CD4-positive, alpha-beta T cell (primary cell): Measurements from ENCODE around the gene COX7A2. TPM values are rescaled to one million over a fixed set of nuclear protein-coding genes. Genes with fewer than 3 reads are reported as not detected.

Experiments
- ATAC-seq: fragments of 200-7000 bp; cut with Tn5 transposase; one replicate; pipeline ENCODE4 v1.10.0; 2022; ENCODE audit warnings: mild to moderate bottlenecking; ENCODE audit not compliant: poor library complexity
- CTCF ChIA-PET: fragments of 350-600 bp; sonication (Branson Sonifier 250); formaldehyde crosslinking; loops from one replicate; lab custom pipeline; 2021; ENCODE audit warnings: antibody characterized with exemption, inconsistent platforms; lab: Charles Lee
- POLR2A ChIA-PET: fragments of 350-600 bp; sonication (Branson Sonifier 250); formaldehyde crosslinking; loops from one replicate; lab custom pipeline; 2021; ENCODE audit warnings: antibody characterized with exemption, inconsistent platforms; lab: Charles Lee
- DNase-seq, 14 experiments: peaks; one replicate each; pipeline ENCODE4 v3.0.0-alpha.2; 2013 to 2020; ENCODE audit warnings: mixed read lengths in 2 of 14
- H3K27ac ChIP-seq, 2 donors: one replicate each; pipeline versions ENCODE4 v1.5.1 to v1.7.0; 2013; ENCODE audit warnings: low read length in 2 of 2, low read depth in 1 of 2, mild to moderate bottlenecking in 1 of 2
- H3K27me3 ChIP-seq, 2 experiments: 1 replicate in 1 of 2; 2 replicates in 1 of 2; pipeline versions ENCODE4 v1.6.1 to v1.7.0; 2013; ENCODE audit warnings: low read length in 2 of 2, control low read depth in 1 of 2, mild to moderate bottlenecking in 1 of 2, moderate library complexity in 1 of 2; ENCODE audit not compliant: insufficient read depth in 2 of 2, control insufficient read depth in 1 of 2
- H3K36me3 ChIP-seq: one replicate; pipeline ENCODE4 v1.6.1; 2013; ENCODE audit warnings: low read length, control low read depth; ENCODE audit not compliant: insufficient read depth
- H3K4me1 ChIP-seq: one replicate; pipeline ENCODE4 v1.6.1; 2013; ENCODE audit warnings: low read length, control low read depth; ENCODE audit not compliant: insufficient read depth
- H3K4me3 ChIP-seq: one replicate; pipeline ENCODE4 v1.5.1; 2013; ENCODE audit warnings: mild to moderate bottlenecking, low read length, moderate library complexity
- H3K9me3 ChIP-seq, 2 experiments: 1 replicate in 1 of 2; 2 replicates in 1 of 2; pipeline versions ENCODE4 v1.6.1 to v1.7.0; 2013; ENCODE audit warnings: low read length in 2 of 2, mild to moderate bottlenecking in 2 of 2, control low read depth in 1 of 2, moderate library complexity in 1 of 2; ENCODE audit not compliant: control insufficient read depth in 1 of 2, insufficient read depth in 1 of 2
- H3K27ac Mint-ChIP-seq: one replicate; pipeline ENCODE4 v1.8.0; 2020; ENCODE audit warnings: mixed read lengths
- H3K27me3 Mint-ChIP-seq: one replicate; pipeline ENCODE4 v1.8.0; 2021; ENCODE audit warnings: mixed read lengths
- H3K36me3 Mint-ChIP-seq: one replicate; pipeline ENCODE4 v1.8.0; 2021; ENCODE audit warnings: low read depth, mixed read lengths
- H3K4me1 Mint-ChIP-seq: one replicate; pipeline ENCODE4 v1.8.0; 2021; ENCODE audit warnings: low read depth, mixed read lengths
- H3K4me3 Mint-ChIP-seq: one replicate; pipeline ENCODE4 v1.8.0; 2020; ENCODE audit warnings: mild to moderate bottlenecking, mixed read lengths
- H3K9me3 Mint-ChIP-seq: one replicate; pipeline ENCODE4 v1.8.0; 2020; ENCODE audit warnings: mixed read lengths
- CTCF ChIP-seq: fragments of 200-600 bp; IDR thresholded peaks from one replicate; pipeline ENCODE4 v1.8.0; 2022; ENCODE audit warnings: antibody characterized with exemption, mild to moderate bottlenecking
- intact Hi-C, 2 experiments: fragments of 100-400 bp; cut with DNase I in 1 of 2; cut with micrococcal nuclease in 1 of 2; formaldehyde crosslinking; loops; one replicate each; pipeline versions ENCODE4 v1.15.1 to v1.9.0; 2023 to 2025; cut with DNase I, micrococcal nuclease
- total RNA-seq, 174 experiments: library from RNA in 2 of 174; stranded (reverse) in 2 of 174; gene quantifications; one replicate each; pipeline ENCODE4 v1.2.3 and lab custom pipeline; 2021 to 2026

COX7A2 gene
- total RNA-seq, 2 experiments from 2014 or later = 189 to 195 TPM

GRCh38 chr6:75278474-75279077 lies 35.0 kb upstream of the COX7A2 start:
- DNase-seq (no peak), ATAC-seq (no peak)
- no peaks in the 10 kb centered on the region for H3K27me3 ChIP-seq
- no peak for TF ChIP-seq CTCF
- H3K27me3 Mint-ChIP-seq = no peaks in the 10 kb centered on the region
- peaks cover 29% of the 10 kb centered on the region for H3K36me3 Mint-ChIP-seq
- H3K27ac Mint-ChIP-seq = peak overlapping the region; percentile 9
- peak overlapping the region; percentile 1 for H3K4me3 Mint-ChIP-seq
- no peaks in the 10 kb centered on the region for H3K9me3 ChIP-seq
- H3K4me1 Mint-ChIP-seq = peaks cover 74% of the 10 kb centered on the region
- H3K36me3 ChIP-seq = peaks cover 9% of the 10 kb centered on the region
- H3K27ac ChIP-seq = no peak overlapping the region
- no peaks in the 10 kb centered on the region for H3K9me3 Mint-ChIP-seq
- ChIA-PET POLR2A (interaction anchor here (1.2 to 2.1 kb wide), 2 partner anchors 11 to 35 kb away, joined by 5 to 7 read pairs; partner anchors contain the start of gene COX7A2), CTCF (interaction anchor here (0.8 to 1.7 kb wide), 5 partner anchors 11 to 38 kb away, joined by 3 to 5 read pairs (median 4); no protein-coding TSS in a partner anchor)
- peaks cover 13% of the 10 kb centered on the region for H3K4me1 ChIP-seq
- H3K4me3 ChIP-seq = no peak overlapping the region
- intact Hi-C loops = no loop called here

GRCh38 chr6:75275067-75275466 lies 31.5 kb upstream of the COX7A2 start:
- Mint-ChIP-seq H3K4me1 (peaks cover 83% of the 10 kb centered on the region), H3K27me3 (no peaks in the 10 kb centered on the region), H3K36me3 (peaks cover 51% of the 10 kb centered on the region), H3K27ac (peak overlapping the region; percentile 6), H3K4me3 (no peak overlapping the region), H3K9me3 (no peaks in the 10 kb centered on the region)
- Histone ChIP-seq H3K4me1 (peaks cover 10% of the 10 kb centered on the region), H3K9me3 (no peaks in the 10 kb centered on the region), H3K27ac (no peak overlapping the region), H3K4me3 (no peak overlapping the region), H3K36me3 (peaks cover 16% of the 10 kb centered on the region), H3K27me3 (no peaks in the 10 kb centered on the region)
- ChIA-PET CTCF (no interaction called here), POLR2A (interaction anchor here (1.0 to 1.3 kb wide), 2 partner anchors 9 to 10 kb away, joined by 4 read pairs; partner anchors contain the start of gene TMEM30A)
- DNase-seq = no peak
- ATAC-seq = no peak
- no peak for TF ChIP-seq CTCF
- intact Hi-C loops = no loop called here

GRCh38 chr6:75273009-75273408 lies 29.4 kb upstream of the COX7A2 start:
- intact Hi-C loops = no loop called here
- no peak for ATAC-seq
- TF ChIP-seq CTCF = no peak
- no peak overlapping the region for H3K27ac Mint-ChIP-seq
- H3K27ac ChIP-seq = no peak overlapping the region
- H3K4me3 Mint-ChIP-seq = no peak overlapping the region
- CTCF ChIA-PET = no interaction called here
- no peaks in the 10 kb centered on the region for H3K27me3 ChIP-seq
- no peak overlapping the region for H3K4me3 ChIP-seq
- no peak for DNase-seq
- H3K4me1 Mint-ChIP-seq = peaks cover 81% of the 10 kb centered on the region
- no peaks in the 10 kb centered on the region for H3K27me3 Mint-ChIP-seq
- POLR2A ChIA-PET = no interaction called here
- H3K36me3 ChIP-seq = peaks cover 16% of the 10 kb centered on the region
- H3K9me3 ChIP-seq = no peaks in the 10 kb centered on the region
- peaks cover 10% of the 10 kb centered on the region for H3K4me1 ChIP-seq
- peaks cover 46% of the 10 kb centered on the region for H3K36me3 Mint-ChIP-seq
- H3K9me3 Mint-ChIP-seq = no peaks in the 10 kb centered on the region
